Urothelium cell line (cell line): Measurements from ENCODE around the gene RTTN.
A peak's percentile ranks its signal among the peaks of the same experiment; 100 is the strongest.

ENCODE experiments used
- DNase-seq: peaks from one replicate; pipeline ENCODE4 v3.0.0; 2011; ENCODE audit warnings: low spot score, mixed read lengths
- FAIRE-seq: peaks from 2 replicates; lab custom pipeline; 2011; peaks lifted over from hg19 to GRCh38; lab: Jason Lieb, UNC

The RTTN gene

DNA sequence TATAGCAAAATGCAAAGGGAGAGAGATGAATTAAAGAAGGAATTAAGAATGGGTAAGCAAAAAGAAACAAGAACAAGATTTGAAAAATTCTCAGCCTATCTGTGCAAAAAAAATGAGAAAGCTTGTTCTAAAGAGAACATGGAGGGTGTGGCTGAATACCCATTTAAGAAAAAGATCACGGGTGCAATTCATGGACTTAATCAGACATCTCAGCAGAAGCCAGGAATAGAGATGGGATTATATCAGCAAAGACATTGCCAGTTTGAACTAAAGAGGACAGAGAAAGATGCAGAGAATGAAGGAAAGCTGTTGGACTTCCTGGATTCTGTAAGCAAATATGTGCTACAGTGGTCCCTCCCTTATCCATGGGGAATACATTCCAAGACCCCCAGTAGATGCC, 115.6 kb downstream of the RTTN start:
- FAIRE-seq, result no peak

DNA sequence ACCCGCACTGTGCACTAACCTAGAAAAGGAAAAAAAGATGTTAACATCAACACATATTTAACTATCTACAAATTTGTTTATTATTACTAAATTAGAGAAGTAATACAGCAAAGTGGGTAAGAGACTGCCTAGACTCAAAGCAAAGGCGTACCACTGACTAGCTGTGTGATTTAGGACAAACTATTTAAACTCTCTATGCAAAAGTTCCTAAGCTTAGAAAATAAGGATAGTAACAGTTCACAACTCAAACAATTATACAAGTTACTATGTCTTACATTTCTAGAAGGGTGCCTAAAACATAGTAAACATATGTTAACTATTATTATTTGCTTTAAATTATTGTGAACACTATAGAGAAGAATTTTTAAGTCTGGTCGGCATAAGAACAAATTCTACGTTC, 119.4 kb downstream of the RTTN start:
- DNase-seq (no peak), FAIRE-seq (no peak)

More for the DNA sequence above, 115.6 kb downstream of the RTTN start:
- no peak for DNase-seq

DNA sequence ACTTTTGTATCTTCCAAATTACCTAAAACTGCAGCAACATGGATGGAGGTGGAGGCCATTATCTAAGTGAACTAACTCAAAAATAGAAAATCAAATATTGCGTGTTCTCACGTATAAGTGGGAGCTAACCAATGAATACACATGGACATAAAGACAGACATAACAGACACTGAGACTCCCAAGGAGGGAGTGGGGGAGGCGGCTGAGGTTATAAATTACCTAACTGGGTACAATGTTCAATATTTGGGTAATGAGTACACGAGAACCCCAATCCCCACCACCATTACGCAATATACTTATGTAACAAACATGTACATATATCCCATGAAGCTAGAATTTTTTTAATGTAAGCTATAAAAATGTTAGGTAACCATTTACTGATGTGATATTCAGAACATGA, 119.8 kb downstream of the RTTN start:
- DNase-seq (no peak), FAIRE-seq (no peak)

DNA sequence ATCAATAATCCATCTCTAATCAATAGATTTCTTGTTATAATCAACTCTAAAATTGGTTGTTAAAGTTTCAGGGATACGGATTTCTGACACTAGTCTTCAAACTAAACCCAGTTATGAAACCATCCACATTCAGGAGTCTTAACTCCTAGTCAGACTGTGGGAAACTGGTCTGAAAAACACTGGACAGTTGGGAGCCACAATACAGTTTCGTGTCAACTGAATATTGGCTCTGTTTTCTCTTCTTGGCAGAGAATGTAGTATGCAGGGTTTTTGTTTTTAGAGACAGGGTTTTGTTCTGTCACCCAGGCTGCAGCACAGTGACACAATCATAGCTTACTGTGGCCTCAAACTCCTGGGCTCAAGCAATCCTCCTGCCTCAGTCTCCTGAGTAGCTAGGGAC, 123.1 kb downstream of the RTTN start:
- FAIRE-seq, result no peak
- no peak for DNase-seq

DNA sequence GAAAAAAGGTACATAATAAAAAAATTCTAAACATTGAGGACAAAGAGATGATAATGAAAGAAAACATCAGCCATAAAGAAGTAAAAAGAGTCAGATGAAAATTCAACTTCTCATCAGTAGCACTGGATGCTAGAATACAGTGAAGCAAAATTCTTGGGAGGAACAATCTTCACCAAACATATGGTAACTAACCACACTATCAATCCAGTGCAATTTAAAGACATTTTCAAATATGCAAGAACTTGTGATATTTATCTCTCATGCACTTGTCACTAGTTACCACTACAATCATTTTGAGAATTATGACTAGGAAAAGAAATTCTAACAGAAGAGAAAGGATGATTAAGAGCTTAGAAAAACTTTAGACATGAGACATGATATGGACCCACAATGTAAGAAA, 127.4 kb downstream of the RTTN start:
- FAIRE-seq (no peak), DNase-seq (no peak)

DNA sequence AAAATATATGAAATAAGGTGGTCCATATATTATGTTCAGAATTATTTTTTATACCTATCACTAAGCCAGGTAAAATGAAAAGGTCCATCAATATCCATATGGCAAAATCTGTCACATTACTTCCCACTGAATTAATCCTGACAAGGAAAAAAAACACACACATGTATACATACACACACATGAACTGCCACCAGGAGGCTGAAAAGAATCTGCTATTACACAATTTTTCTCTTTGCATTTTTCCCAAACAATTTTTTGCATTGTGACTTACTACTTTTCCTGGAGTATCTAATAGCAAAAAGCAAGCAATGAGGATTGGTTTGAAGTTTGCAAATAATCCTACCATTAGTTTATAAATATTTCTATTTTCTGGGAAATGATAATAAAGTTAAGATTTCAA, 129.6 kb downstream of the RTTN start:
- DNase-seq, result no peak
- no peak for FAIRE-seq

DNA sequence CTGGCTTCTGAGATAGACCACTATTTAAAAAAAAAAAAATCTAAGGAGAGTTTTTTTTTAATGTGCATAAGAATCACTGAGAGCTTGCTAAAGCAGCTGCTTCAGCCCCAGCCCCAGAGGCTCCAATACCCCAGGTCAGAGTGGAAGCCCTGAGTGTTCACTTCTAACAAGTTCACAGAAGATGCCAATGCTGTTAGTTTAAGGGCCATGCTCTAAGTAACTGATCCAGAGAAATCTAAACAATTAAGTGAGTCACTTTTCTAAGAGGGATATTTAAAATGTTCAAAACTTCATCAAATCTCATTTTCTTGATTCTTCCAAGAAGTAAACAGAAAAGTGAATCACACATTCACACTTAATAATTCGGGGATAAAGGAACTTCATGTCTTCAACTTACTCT, 131.4 kb downstream of the RTTN start:
- DNase-seq (no peak), FAIRE-seq (no peak)

DNA sequence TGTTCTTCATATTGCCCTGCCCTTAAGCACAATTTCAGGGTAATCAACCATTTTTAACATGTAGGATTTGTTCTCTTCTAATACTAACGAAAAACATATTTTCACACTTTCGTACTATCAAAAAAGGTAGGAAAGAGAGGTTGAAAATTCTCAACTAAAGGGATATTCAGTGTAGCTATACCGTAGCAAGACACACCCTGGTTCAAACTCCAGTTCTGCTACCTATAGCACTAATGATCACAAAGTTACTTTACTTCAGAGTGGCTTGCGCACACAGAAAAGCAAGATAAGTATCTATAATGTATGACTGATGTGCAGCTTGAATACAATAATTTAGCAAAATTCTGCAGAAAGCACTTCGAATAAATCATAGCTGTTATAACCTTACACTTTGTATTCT, 132.1 kb downstream of the RTTN start:
- no peak for FAIRE-seq

DNA sequence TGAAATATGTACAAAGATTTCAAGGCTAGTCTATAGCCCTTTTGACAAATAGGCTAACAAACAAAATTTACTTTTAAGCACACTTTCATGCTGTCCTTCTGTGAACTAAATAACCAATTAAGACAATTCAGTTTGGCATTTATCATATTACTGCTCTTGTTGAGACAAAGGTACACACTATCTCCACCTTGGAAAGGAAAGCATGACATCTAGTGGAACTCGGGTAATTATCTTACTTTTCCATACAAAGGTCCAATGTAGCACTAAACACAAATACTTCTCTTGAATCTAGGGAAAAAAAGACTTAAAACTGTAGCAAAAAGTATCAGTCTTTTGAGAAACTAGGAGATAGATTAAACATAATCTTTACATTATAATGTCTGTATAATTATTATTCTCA, 132.8 kb downstream of the RTTN start:
- no peak for DNase-seq
- FAIRE-seq, result no peak

More for the DNA sequence above, 132.1 kb downstream of the RTTN start:
- no peak for DNase-seq

DNA sequence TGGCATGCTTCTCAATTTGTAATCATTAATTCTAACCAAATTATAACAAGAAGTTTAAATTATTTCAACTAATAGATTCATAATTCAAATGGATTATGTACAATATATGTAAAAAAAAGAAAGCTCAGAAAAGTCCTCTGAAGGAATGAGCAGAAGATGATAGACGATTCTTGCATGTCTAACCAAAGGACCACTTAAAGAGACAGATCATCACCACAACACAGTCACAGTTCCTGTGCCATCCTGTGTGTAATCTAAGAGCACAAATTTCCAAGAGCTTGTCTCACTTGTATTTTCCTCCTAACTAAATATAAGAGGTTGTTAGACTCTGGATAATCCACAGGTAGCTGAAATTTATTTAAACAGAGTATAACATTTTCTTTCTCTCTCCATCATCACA, 135.5 kb downstream of the RTTN start:
- FAIRE-seq (no peak), DNase-seq (no peak)

DNA sequence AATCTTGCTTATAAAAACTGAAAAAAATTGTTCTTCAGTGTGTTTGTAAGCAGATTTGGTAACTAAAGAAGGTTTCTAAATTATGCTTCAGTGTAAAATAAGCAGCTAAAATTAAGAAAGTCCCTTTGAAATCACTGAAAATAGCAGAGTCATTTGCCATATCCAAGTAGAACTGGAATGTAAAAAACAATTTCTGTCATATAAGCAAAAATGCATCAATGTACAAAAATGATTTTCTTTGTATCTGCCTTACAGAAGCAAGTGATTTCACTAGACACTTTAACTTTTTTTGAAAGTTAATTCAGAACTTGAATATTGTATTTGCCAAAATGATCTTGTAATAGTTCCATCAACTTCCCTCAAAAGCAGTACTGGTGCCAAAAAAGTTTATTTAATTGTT, 136.1 kb downstream of the RTTN start:
- DNase-seq, result no peak
- FAIRE-seq, result no peak

DNA sequence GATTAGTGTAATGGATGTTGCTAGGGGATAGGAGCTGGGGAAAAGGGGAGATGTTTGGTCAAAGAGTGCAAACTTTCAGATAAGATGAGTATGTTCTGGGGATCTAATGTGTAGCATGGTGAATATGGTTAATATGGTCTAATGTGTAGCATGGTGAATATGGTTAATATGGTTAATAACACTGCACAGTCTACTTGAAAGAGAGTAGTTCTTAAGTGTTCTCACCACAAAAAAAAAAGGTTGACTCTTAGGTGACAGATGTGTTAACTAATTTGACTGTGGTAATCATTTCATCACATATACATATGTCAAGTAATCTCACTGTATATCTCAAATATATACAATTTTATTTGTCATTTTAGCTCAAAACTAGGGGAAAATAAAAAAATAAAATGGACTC, 136.5 kb downstream of the RTTN start:
- DNase-seq (no peak), FAIRE-seq (no peak)

DNA sequence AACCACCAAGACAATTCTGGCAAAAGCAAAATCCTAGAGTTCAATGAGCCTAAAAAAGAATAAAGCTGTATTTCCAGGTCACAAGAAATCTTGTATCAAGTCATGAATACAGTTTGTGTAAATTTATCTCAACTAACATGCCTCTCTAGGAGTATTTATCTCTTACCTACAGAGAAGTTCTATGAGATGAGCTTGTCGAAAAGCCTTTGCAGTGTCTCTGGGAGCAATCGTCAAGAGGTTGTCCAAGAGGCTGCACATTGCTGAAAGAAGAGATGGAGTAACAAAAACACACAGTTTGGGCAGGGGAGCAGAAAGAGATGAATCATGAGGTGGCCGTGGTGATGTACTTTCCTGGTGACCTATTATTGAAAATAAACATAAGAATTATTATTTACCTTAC, 145.8 kb downstream of the RTTN start:
- no peak for FAIRE-seq
- no peak for DNase-seq

DNA sequence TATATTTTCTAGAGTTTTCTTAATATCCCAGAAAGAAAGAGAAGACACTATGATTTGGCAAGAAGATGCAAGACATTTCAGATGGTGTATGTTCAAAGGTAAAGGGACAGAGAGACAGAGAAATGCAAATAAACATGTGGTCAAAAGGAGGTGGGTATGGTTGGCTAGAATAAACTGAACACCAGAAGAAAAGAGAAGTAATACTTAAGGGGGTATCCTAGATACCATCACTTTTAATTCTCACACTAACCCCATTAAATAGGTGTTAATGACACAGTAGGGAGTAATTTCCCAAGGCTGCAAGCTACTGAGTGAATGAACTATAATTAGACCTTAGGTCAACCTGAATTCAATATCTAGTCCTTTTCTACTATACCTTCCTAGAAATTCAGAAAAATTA, 146.6 kb downstream of the RTTN start:
- DNase-seq (no peak), FAIRE-seq (no peak)

DNA sequence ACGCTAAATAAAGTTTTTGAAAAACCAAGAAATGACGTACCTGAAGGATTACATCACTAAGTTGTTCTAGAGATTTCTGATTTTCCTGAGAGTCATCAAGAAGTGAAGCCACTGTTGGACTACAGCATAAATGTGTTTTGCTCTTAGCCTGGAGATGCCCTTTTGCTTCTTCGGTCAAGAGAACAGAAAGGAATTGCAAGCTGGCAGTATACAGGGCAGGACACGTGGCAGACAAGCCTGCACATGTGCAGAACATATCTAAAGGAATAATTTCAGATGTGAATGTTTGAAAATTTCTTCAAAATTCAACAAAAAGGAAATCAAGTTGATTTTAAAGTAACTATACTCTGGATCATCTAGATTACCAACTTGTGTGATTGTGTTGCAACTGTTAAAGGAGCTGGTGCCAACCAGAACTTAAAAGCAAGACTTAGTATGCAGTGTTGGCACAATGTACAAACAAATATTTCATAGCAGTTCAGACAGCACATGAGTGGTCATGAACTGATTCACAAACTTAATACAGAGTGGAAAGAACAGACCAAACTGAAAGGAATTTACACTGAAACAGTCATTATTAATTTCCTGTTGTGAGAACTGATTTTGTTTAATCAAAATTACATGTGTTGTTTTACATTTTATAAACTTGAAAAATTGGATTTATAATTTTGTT, 157.4 kb downstream of the RTTN start:
- DNase-seq, result no peak
- no peak for FAIRE-seq

DNA sequence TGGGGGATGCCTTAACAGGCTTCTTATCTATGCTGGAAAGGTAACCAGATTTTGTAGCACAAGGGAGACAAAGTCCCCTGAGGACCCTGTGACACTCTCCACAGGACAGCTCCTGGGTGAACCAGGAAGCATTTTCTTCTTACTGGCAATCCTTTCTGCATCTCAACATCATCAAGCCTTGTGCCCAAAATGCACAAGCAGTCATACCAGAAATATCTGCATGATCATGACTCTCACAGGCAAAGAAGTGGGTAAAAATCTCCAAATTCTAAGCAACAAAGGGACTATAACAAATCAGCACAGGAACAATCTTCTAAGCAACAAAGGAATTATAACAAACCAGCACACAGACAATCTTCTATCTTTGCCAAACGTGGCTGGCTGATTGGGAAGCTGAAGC, 158.7 kb downstream of the RTTN start:
- FAIRE-seq, result no peak

DNA sequence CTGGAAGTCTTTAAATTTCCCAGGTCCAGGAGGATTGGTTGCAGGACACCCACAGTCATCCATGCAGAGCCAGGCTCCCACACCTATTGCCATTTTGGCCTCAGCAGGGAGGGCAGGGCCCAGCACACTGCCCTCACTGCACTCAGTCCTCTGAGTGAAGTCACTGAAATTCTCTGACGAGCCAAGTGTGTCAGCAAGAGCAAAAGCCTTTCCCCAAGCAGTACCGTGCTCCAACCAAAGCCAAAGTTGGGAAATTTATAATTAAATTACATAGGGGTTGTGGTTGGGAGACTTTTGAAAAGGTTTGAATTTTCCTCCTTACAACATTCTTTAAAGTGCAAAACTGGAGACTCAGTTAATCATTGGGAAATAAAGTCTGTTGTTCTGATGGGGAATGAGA, 159.3 kb downstream of the RTTN start:
- DNase-seq (no peak), FAIRE-seq (no peak)

More for the DNA sequence above, 158.7 kb downstream of the RTTN start:
- DNase-seq, result no peak

DNA sequence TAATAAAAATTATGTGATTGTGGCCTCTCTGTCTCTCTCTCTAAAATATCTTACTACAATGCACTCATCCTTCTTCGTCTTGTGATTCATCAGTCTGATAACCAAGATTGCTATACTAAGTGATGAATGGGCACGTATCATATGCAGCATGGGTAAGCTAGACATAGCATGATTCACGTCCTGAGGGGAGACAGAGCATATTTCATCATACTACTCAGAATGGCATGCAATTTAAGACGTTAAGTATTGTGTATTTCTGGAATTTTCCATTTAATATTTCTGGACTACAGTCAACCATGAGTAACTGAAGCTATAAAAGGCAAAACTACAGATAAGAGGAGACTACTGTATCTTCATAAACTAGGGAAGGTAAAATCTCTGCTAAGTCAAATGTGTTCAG, 160.9 kb downstream of the RTTN start:
- DNase-seq (peak; percentile 57), FAIRE-seq (no peak)

DNA sequence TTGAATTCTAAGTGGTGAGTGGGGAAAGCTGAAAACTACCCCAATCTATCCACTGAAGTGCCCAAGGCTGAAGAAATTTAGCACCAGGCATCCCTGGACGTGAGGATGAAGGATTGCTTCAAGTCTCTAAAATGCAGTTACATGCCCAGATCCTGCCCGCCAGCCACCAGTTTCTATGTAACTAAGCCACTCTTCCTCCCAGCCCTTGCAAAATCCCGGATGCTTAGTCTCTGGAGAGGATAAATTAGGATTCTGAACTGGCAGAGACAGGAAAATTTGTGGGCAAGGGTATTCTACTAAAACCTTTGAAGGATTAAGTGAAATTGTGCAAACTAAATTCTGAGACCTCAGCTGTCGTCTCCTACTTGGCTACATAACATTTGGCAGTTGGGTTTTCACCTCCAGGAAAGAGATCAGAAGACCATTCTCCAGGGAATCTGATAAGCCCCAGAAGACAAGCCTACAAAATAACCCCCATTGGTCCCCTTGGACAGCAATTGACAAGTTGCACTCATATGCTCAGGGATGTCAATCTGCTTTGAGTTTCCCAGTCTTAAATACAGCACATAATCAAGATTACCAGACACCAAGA, 163.9 kb downstream of the RTTN start:
- FAIRE-seq, result no peak
- DNase-seq, result no peak

DNA sequence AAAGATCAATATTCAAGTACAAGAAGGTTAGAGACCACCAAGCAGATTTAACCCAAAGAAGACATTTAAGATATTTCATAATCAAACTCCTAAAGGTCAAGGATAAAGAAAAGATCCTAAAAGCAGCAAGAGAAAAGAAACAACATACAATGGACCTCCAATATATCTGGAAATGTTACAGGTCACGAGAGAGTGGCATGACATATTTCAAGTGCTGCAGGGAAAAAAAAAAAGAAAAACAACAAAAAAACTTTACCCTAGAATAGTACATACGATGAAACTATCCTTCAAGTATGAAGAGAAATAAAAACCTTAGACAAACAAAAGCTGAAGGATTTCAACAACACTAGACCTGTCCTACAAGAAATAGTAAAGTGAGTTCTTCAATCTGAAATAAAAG, 166.3 kb downstream of the RTTN start:
- FAIRE-seq (no peak), DNase-seq (no peak)

DNA sequence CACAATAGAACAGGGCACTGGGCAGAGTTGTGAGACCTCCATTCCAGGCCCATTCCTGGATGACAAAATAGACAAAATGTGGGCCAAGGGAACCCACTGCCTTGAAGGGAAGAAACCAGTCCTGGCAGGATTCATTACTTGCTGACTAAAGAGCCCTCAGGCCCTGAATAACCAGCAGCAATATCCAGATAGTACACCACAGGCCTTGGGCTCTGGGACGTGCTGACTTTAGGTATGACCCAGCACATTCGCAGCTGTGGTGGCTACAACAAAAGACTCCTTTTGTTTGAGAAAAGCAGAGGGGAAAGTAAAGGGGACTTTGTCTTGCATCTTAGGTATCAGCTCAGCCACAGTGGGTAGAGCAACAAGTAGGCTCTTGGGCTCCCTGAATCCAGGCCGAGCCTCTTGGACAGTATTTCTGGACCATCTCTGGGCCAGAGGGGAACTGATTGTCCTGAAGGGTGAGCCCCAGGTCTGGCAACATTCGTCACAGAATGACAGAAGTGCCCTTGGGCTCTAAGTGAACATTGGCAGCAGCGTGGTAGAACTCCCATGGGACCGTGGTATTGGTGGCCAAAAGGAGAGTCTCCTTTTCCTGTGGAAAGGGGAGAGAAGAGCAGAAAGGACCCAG, 167.9 kb downstream of the RTTN start:
- FAIRE-seq, result no peak
- DNase-seq, result no peak

DNA sequence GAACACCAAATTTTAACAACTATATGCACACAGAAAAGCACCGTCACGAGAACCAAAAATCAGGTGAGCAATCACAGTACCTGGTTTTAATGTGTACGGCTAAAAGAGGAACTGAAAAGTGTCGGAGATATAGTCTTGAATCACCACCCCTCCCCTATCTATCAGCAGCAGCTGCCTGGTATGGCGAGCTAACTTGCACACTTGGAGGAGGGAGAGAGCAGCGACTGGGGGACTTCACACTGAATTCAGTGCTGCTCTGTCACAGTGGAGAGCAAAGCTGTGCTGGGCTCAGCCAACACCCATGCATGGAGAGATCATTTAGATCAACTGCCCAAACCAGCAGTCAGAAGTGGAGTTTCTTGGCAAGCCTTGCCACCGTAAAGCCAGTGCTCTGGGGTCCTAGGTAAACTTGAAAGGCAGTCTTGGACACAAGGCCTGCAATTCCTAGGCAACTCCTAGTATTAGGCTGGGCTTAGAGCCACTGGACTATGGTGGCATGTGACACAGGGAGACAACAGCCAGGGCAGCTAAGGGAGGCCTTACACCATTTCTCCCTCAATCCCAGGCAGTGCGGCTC, 168.6 kb downstream of the RTTN start:
- FAIRE-seq (no peak), DNase-seq (no peak)
